ENCODE data around the gene CLEC1A. TPM values are rescaled to one million over a fixed set of nuclear protein-coding genes. Genes with fewer than 3 reads are reported as not detected.

Gene CLEC1A
- 0.41 TPM for total RNA-seq

GRCh38 chr12:10098791-10099190 lies at the start of gene CLEC1A:
Gene CLEC1A, minus strand, starts transcription at chr12:10098985. Its CDS starts 63 bp downstream, at chr12:10098922.
- DNase-seq (ENCODE audit: low spot score in 2 of 2) (no peak), FAIRE-seq (no peak)

GRCh38 chr12:10147714-10148403 lies 49.1 kb upstream of the CLEC1A start:
- DNase-seq (ENCODE audit: low spot score in 2 of 2) (no peak), FAIRE-seq (no peak)

- no peak for DNase-seq (ENCODE audit: low spot score in 2 of 2)
- no peak for FAIRE-seq
Observed at GRCh38 chr12:10142976-10143589, 44.3 kb upstream of the CLEC1A start.

DNA sequence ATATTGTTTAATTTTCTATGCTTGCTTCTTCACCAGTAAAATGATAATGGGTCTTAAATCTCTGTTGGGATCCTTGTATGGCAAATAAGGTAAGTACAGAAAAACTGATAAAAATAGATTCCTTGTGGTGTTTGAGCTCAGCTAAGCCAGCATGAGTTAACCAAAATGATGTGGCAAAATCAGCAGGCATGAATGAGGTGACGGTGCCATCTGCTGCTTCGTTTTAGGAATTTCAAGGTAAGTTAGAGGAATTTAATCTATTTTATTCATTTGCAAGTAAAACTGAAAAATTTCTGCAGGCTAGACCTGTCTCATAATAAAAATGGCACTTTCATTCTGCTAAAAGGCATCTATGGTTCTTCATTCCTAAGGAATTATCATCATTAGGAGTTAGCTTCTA lies 41.2 kb upstream of the CLEC1A start:
- FAIRE-seq: peak; percentile 13
- DNase-seq (ENCODE audit: low spot score in 2 of 2): peak in 1 of 2 donors; percentile 38

GRCh38 chr12:10136637-10137205 lies 37.9 kb upstream of the CLEC1A start:
- DNase-seq (ENCODE audit: low spot score in 2 of 2) (no peak), FAIRE-seq (no peak)

- FAIRE-seq: no peak
- DNase-seq (ENCODE audit: low spot score in 2 of 2): no peak
Observed at GRCh38 chr12:10135126-10135525, 36.3 kb upstream of the CLEC1A start.

DNA sequence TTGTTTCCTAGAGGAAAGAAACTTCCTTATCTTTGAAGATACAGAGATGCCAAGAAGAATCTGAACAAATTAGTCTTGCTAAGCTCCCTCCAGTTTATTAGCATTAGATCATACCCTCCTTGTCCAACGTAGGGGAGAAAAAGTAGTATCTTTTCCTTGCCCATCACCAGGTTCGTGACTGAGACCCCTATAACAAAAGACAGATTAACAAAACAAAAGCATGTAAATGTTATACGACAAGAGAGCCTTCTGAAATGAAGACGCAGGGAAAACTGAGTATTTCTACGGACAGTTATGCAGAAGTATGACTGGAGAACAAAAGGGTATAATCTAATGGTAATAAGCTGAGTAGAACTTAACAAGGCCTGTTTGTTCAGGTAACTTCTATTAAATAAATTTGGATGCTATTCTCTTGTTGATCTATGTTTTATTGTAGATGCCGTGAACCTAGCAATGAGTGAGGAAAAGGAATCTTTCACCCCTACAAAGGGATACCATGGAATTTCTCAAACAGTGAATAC lies 34.1 kb upstream of the CLEC1A start:
- FAIRE-seq: no peak
- DNase-seq (ENCODE audit: low spot score in 2 of 2): no peak

- no peak for FAIRE-seq
Observed at GRCh38 chr12:10131111-10131690, 32.4 kb upstream of the CLEC1A start.

GRCh38 chr12:10130042-10130441 lies 31.3 kb upstream of the CLEC1A start, which contains the start of gene CLEC7A:
Gene CLEC7A, minus strand, starts transcription at chr12:10130199. Its CDS starts 117 bp downstream, at chr12:10130082.
- DNase-seq (ENCODE audit: low spot score in 2 of 2) (no peak), FAIRE-seq (no peak)

More at GRCh38 chr12:10131111-10131690, 32.4 kb upstream of the CLEC1A start:
- no peak for DNase-seq (ENCODE audit: low spot score in 2 of 2)

DNA sequence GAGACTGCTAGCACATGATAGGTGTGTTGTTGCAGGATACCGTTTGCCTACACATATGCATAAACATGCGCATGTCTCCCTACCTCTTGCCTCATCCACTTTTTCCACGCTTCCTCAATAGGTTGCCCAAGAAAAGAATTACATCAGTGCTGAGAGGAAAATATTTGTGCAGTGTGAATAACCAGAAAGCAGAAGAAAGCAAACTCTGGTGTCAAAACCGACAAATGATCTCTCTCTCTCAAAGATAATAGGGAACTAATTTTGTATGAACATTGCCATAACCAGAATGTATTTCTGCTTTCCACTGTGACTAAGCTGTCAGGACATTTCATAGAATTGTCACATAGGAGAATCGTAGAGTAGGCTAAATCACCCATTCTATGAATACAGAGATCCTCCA lies 29.9 kb upstream of the CLEC1A start:
- DNase-seq (ENCODE audit: low spot score in 2 of 2) (no peak), FAIRE-seq (no peak)

- DNase-seq (ENCODE audit: low spot score in 2 of 2) (no peak), FAIRE-seq (no peak)
Observed at GRCh38 chr12:10126413-10126812, 27.6 kb upstream of the CLEC1A start.

GRCh38 chr12:10122689-10123088 lies 23.9 kb upstream of the CLEC1A start:
- FAIRE-seq: no peak
- no peak for DNase-seq (ENCODE audit: low spot score in 2 of 2)

DNA sequence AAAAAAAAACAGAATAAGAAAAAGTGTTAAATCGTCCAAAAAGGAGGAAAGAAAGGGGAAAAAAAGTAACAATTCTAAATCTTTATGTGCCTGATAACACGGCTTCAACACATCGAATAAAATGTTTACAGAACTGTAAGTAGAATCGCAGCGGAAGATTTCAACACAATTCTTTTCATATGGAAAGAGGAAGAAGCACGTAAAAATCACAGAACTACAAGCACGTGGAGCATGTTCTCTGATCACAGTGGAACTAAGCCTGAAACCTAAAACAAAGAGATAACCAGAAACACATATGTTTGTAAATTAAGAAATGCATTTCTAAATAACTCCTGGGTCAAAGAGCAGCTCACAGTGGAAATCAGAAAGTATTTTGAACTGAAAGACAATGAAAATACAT lies 22.5 kb upstream of the CLEC1A start:
- DNase-seq (ENCODE audit: low spot score in 2 of 2): no peak
- FAIRE-seq: no peak

DNA sequence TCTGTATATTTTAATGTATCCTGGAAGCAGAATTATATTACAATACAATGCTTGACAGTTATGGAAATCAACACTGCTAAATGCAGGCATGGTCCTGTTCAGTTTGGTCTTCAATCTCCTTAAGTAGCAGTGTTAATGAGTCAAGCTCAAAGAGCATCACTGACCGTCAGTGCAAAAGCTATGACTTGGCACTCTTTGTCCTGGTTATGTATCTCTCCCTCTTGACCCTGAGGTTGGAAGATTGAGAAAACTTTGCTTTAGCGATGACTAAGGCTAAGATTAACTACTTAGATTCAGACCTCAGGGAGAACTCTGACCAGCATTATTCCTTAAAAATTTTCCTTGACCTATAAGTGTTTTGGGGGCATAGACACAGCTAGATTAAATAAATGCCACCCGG lies 20.3 kb upstream of the CLEC1A start:
- FAIRE-seq: no peak
- DNase-seq (ENCODE audit: low spot score in 2 of 2): no peak

DNA sequence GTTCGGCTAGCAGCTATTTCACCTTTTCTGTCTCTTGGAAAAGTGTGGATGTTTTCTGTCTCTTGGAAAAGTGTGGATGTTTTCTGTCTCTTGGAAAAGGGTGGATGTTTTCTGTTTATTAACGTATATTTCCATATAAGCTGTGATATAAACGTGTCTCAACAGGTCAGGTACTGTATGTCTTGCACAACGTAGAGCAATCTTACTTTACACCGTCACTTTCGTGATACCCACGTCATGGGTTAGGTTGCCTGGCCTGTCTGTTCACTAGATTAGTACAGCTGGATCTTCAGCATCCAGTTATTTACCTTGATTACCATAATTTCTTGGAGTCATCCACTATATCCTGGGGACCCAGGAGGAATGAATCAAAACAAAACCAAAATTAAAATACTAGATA lies 17.1 kb upstream of the CLEC1A start:
- DNase-seq (ENCODE audit: low spot score in 2 of 2) (no peak), FAIRE-seq (no peak)

DNA sequence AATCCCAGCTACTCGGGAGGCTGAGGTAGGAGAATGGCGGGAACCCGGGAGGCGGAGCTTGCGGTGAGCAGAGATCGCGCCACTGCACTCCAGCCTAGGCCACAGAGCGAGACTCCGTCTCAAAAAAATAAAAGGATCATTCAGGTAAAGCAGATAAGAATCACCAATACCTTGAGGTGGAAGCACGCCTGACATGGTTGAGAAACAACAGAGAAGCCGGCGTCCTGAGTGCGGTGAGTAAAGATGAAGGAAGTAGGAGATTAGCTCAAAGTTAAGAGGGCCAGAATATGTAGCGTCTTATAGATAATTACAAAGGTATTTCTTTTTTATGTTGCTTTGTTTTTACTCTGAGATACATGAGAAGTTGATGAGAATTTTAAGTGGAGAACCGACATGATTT lies 16.5 kb upstream of the CLEC1A start:
- no peak for FAIRE-seq
- no peak for DNase-seq (ENCODE audit: low spot score in 2 of 2)

DNA sequence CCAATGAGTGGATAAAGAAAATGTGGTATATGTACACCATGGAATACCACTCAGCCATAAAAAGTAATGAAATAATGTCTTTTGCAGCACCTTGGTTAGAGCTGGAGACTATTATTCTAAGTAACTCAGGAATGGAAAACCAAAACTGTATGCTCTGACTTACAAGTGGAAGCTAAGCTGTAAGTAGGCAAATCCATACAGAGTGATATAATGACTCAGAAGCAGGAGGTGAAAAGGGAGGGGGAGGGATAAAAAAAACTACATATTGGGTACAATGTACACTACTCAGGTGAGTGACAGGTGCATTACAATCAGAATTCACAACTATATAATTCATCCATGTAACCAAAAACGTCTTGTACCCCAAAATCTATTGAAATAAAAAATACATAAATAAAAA lies 15.1 kb upstream of the CLEC1A start:
- FAIRE-seq: no peak
- no peak for DNase-seq (ENCODE audit: low spot score in 2 of 2)

- no peak for DNase-seq (ENCODE audit: low spot score in 2 of 2)
- FAIRE-seq: no peak
Observed at GRCh38 chr12:10113075-10113474, 14.3 kb upstream of the CLEC1A start.

GRCh38 chr12:10111451-10111850 lies 12.7 kb upstream of the CLEC1A start:
- no peak for FAIRE-seq

DNA sequence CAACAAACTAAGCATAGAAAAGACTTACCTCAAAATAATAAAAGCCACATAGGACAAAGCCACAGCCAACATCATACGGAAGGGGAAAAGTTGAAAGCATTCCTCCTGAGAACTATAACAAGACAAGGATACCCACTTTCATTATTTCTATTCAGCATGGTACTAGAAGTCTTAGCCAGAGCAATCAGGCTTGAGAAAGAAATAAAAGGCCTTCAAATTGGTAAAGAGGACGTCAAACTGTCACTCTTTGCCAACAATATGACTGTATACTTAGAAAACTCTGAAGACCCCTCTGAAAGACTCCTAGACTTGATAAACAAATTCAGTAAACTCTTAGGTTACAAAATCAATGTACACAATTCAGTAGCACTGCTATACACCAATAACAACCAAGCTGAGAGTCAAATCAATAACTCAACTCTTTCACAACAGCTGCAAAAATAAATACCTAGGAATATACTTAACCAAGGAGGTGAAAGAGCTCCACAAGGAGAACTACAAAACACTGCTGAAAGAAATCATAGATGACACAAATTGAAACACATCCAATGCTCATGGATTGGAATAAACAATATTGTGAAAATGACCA lies 11.6 kb upstream of the CLEC1A start:
- no peak for DNase-seq (ENCODE audit: low spot score in 2 of 2)
- FAIRE-seq: no peak

More at GRCh38 chr12:10111451-10111850, 12.7 kb upstream of the CLEC1A start:
- no peak for DNase-seq (ENCODE audit: low spot score in 2 of 2)

DNA sequence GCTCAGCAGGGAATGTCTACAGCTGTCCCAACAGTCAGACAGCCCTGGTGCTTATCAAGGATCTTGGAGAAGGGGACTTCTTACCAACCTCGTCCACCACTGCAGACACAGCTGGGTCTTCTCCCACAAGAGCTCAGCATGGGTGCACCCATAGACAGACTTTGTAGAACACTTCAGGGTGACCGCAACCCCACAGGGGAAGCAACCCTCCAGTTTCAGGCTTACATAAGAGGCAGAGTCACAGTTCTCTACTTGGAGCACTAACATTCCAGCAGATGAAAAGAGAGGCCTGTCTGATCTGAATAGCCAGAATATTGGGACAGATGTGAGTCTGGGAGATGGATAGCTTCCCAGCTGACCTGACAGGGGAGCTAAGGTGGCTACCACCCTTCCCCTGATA lies 3.5 kb upstream of the CLEC1A start:
- FAIRE-seq (no peak), DNase-seq (ENCODE audit: low spot score in 2 of 2) (no peak)

Data from frontal cortex (tissue), 4 donors.